GM21367 (cell line): ENCODE results near the gene CMTM4.

ENCODE experiments used
- ATAC-seq: cut with Tn5 transposase; IDR thresholded peaks from one replicate; pipeline ENCODE4 v1.9.1; 2021; ENCODE audit not compliant: unreplicated experiment

CMTM4 gene

GRCh38 chr16:66696669-66697630 lies at the start of gene CMTM4:
Gene CMTM4, minus strand, starts transcription at chr16:66696743. Its CDS starts 218 bp downstream, at chr16:66696525.
- ATAC-seq = peak; percentile 83

- ATAC-seq = no peak
These were observed 49.5 kb upstream of the CMTM4 start for GRCh38 chr16:66746048-66746447.

DNA sequence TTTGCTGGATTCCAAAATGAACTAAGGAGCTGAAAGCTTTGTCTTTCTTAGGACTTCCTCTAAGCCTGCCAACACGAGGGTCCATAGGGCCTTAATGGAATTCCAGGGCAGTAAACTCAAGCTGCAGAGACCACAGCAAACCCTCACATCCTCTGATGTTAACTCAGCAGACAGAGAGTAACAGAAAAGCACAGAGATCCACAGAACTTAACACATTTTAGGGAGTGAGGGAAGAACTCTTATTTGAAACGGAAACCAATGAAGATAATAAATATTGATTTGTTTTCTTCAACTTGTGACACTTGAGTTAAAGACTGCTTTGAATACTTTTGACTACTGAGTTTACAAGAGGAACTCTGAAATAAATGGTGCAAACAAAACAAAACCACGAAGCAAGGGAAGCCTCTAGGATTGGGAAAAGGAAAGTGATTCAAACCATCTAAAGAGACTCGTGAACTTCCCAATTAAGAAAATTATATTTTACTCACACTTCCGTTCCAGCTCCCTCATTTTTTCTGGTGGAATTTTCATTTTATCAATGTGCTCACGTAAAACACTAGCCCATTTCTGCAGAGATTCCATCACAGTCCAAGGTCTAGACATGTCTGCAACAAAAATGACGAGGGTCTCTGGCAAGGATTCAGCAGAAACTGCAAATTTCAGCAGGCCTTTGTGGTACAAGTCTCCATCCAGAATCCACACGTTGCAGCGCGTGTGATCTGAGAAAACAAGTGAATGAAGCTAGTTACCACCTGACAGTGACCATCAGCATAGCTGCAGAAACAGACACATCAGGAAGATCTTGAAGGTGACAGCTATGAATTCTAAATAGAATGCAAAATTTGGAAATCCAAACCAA lies 45.6 kb upstream of the CMTM4 start:
- ATAC-seq = no peak

- ATAC-seq = no peak
These were observed 44.8 kb upstream of the CMTM4 start for GRCh38 chr16:66741169-66741900.

DNA sequence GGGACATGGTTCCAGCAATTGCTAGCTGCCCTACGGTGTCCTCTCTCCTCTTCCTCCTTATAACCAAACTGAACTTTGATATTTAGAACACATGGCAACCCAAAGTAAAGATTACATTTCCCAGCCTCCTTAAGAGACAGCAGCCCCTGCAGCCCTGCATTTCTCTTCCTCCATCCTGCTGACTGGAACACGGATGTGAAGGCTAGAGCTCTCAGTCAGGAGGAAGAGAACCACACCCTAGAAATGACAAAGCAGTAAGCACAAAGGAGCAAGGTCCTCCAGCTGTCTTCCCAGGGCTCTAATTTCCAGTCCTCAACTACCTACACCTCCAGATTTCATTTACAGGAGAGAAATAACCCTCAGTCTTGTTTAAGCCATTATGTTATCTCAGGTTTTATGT lies 44.0 kb upstream of the CMTM4 start:
- no peak for ATAC-seq

GRCh38 chr16:66740010-66740409 lies 43.5 kb upstream of the CMTM4 start:
- no peak for ATAC-seq

GRCh38 chr16:66735891-66736290 lies 39.3 kb upstream of the CMTM4 start:
- no peak for ATAC-seq

GRCh38 chr16:66731101-66731500 lies 34.6 kb upstream of the CMTM4 start:
- no peak for ATAC-seq

DNA sequence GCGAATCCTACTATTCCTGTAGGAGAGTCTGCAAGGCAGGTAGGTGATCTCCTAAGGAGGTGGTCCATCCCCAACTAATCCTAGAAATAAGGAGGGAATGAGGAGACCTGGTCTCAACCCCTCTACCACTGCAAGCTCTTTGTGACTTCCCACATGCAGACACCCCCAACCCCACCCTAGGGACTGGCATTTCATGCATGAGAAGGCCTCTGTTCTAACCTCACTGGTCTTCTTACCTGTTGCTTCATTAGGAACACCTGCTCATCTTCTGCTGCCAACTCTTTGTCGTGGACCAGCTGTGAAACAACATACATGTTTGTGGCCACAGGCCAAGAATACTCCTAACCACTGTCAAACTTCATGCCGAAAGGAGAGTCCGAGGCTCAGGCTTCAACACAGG lies 32.3 kb upstream of the CMTM4 start:
- no peak for ATAC-seq

DNA sequence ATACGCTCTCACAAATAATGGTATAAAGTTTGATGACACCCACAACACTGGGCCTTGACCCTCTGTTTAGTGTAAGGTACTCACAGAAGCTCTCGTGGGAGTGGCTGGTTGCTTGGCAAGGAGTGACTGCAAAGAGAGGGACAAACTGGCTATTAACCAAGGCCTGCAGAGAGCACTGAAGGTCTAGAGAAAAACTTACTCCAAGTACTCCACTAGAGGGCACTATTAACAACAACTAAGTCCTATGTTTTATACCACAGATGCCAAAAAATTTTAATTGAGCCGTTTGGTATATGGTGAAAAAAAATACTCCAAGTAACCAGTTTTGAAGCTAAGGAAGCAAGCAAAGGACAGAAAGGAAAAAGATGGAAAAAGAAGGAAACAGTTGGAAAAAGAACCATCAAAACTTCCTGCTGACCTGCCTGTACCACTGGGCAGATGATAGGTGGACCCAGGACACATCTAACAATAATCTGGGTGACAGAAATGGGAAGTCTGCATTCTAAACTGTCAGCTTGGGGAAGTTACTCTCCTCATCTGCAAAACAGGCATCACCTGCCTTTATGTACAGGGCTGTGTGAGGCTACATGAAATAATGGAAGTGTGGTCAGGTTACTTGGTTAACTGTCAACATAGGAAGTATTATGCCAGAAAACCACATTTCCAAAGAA lies 31.7 kb upstream of the CMTM4 start:
- ATAC-seq = no peak

GRCh38 chr16:66720766-66721165 lies 24.2 kb upstream of the CMTM4 start:
- no peak for ATAC-seq

DNA sequence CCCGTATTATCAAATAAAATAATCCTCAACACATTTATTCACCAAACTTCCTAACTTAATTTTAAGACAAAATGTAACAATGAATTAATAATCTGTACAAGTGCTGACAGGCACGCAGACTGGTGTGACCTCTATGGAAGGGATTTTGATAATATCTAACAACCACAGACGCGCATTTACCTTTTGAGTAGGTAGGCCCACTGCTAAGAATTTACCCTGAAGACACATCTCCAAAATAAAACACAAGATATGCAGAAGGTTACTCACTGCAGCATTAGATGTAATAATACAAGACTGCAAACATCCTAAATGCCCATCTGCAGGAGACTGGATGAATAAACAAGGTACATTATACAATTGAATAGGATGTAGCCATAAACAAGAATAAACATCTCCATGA lies 22.7 kb upstream of the CMTM4 start:
- ATAC-seq = no peak

GRCh38 chr16:66717776-66718175 lies 21.2 kb upstream of the CMTM4 start:
- no peak for ATAC-seq

- ATAC-seq = no peak
These were observed 20.7 kb upstream of the CMTM4 start for GRCh38 chr16:66717112-66717675.

- no peak for ATAC-seq
These were observed 18.2 kb upstream of the CMTM4 start for GRCh38 chr16:66714654-66715307.

DNA sequence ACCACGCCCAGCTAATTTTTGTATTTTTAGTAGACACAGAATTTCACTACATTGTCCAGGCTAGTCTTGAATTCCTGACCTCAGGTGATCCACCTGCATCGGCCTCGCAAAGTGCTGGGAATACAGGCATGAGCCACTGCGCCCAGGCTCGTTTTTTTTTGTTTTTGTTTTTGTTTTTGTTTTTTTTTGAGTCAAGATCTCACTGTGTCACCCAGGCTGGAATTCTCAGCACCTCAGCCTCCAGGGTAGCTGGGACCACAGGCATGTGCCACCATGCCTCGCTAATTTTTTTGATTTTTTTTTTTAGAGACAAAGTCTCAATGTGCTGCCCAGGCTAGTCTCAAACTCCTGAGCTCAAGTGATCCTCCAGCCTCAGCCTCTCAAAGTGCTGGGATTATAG lies 17.5 kb upstream of the CMTM4 start:
- ATAC-seq = no peak

DNA sequence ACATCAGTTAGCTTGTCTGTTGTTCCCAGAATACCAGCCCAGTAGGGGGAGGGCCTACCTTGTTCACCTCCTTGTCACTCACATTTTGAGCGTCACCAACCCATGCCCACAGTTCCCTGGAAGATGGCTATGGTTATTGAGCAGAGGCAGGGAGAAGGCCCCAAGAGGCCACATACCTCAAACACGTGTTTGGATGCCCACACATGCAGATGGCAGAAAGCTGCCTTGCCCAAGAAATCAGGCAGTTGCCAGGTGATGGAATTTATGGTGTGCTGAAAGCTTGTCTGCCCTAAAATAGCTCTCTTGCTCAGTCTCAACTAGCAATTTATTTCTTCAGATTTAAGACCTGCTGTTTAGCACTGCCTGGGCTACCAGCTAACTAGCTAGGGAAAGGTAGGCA lies 16.5 kb upstream of the CMTM4 start:
- ATAC-seq = no peak

DNA sequence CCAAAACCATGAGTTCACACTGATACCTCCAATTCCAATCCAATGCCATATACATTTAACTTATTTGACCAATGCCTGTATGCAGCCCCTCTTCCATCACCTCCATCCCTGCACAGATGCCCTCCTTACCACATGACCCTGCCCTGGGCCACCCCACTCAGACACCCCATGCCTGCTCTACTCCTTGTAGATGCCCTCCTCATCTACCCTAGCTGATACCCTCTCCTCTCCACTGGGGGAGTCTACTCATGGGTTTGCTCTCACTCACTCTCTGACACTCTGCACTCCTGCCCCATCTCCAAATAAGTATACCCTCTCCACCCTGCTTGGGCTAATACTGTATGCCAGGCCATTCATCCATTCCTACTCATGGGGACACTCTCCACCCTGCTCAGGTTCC lies 16.0 kb upstream of the CMTM4 start:
- no peak for ATAC-seq

- no peak for ATAC-seq
These were observed 15.0 kb upstream of the CMTM4 start for GRCh38 chr16:66711581-66711980.

GRCh38 chr16:66706506-66706880 lies 9.9 kb upstream of the CMTM4 start:
- ATAC-seq = no peak
